GM12892 (cell line): ENCODE data around the gene PRICKLE3.

ENCODE experiments used
- POLR2A ChIP-seq: IDR thresholded peaks from 2 replicates; pipeline ENCODE4 v1.6.1; 2011; ENCODE audit warnings: low read depth, low read length, control low read depth
- TAF1 ChIP-seq: IDR thresholded peaks from 2 replicates; pipeline ENCODE4 v1.6.1; 2011; ENCODE audit warnings: low read depth, mild to moderate bottlenecking, control low read depth, low read length, borderline replicate concordance

DNA sequence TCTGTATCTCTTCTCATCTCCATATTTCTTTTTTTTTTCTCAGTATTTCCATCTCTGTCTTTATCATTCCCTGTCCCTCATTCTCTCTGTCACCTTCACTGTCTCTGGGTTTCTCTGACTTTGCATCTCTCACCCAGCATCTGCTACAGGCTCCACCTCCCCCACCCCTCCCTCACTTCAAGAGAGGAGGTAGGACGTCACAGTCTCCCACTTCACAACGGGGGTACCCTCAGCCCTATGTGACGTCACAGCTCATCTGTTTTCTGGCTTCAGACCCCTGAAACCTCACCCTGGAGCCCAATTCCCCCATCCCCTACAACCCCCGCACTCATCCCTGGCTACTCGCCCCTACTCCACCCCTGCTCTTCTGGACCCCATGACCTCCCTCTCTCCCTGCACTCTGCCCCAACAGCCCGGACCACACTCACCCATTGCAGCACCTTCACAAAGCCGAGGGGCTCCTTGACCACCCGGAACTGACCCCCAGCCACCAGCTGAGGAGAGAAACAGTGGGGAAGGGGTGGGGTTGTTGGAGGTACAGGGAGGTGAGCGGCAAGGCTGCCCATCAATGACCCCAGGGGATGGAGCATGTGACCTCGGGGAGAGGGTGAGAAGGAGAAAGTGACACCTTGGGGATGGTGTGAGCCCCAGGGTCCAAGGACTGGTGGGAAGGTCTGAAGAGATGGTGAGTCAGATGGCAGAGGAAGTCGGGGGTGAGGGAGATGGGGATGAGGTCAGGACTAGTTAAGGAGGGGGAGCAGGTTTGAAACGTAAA is 12.6 kb upstream of the PRICKLE3 start:
- TF ChIP-seq POLR2A: no peak
- TF ChIP-seq TAF1: no peak
